Fibroblast of the aortic adventitia (primary cell): ENCODE results near the gene ACOT7. TPM values are rescaled to one million over a fixed set of nuclear protein-coding genes. Genes with fewer than 3 reads are reported as not detected.

Experiments
- DNase-seq: peaks from one replicate; pipeline ENCODE4 v3.0.0-alpha.2; 2010; ENCODE audit warnings: low read depth
- H3K4me3 ChIP-seq: 2 replicates; pipeline ENCODE4 v1.5.1; 2011; ENCODE audit warnings: low read depth, mild to moderate bottlenecking, control low read depth, low read length, moderate library complexity
- total RNA-seq: library from RNA; depleted of rRNA; stranded (reverse); fragments of >200 nt; gene quantifications from 2 replicates; pipeline ENCODE4 v1.2.3, GENCODE V29; 2012; ENCODE audit warnings: low replicate concordance
- TF ChIP-seq, protein P1 (sequence below): IDR thresholded peaks from 2 replicates; pipeline ENCODE4 v1.5.1; 2011; ENCODE audit warnings: mild to moderate bottlenecking, low read length, control low read depth, inconsistent platforms; ENCODE audit not compliant: insufficient read depth

Gene ACOT7
- total RNA-seq, 1 donor: 16.0 TPM

DNA sequence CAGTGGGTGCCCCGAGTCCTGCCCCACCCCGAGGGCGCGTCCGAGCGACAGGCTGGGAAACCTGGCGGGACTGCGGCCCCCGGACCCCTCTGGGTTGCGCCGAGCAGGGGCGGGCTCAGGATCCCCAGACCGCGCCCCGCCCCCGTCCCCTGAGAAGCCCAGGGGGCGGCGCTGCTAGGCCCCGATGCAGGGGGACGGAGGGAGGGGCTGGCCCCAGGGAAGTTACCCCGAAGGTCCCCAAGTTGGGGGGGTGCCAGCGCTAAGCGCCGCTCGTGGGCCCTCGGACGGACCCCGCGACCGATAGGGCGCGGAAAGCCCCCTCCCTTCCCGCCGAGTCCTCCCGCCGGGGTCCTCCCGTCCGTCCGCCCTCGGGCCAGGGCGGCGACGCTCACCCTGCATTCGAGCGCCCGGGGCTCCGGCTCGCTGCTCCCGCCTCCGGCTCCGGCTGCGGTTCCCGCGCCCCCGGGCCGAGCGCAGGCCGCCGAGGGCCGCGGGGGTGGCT is 133.1 kb downstream of the ACOT7 start:
- no peak for DNase-seq
- TF ChIP-seq, protein P1, sequence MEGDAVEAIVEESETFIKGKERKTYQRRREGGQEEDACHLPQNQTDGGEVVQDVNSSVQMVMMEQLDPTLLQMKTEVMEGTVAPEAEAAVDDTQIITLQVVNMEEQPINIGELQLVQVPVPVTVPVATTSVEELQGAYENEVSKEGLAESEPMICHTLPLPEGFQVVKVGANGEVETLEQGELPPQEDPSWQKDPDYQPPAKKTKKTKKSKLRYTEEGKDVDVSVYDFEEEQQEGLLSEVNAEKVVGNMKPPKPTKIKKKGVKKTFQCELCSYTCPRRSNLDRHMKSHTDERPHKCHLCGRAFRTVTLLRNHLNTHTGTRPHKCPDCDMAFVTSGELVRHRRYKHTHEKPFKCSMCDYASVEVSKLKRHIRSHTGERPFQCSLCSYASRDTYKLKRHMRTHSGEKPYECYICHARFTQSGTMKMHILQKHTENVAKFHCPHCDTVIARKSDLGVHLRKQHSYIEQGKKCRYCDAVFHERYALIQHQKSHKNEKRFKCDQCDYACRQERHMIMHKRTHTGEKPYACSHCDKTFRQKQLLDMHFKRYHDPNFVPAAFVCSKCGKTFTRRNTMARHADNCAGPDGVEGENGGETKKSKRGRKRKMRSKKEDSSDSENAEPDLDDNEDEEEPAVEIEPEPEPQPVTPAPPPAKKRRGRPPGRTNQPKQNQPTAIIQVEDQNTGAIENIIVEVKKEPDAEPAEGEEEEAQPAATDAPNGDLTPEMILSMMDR: no peak
- H3K4me3 ChIP-seq: peak overlapping the region; percentile 68

DNA sequence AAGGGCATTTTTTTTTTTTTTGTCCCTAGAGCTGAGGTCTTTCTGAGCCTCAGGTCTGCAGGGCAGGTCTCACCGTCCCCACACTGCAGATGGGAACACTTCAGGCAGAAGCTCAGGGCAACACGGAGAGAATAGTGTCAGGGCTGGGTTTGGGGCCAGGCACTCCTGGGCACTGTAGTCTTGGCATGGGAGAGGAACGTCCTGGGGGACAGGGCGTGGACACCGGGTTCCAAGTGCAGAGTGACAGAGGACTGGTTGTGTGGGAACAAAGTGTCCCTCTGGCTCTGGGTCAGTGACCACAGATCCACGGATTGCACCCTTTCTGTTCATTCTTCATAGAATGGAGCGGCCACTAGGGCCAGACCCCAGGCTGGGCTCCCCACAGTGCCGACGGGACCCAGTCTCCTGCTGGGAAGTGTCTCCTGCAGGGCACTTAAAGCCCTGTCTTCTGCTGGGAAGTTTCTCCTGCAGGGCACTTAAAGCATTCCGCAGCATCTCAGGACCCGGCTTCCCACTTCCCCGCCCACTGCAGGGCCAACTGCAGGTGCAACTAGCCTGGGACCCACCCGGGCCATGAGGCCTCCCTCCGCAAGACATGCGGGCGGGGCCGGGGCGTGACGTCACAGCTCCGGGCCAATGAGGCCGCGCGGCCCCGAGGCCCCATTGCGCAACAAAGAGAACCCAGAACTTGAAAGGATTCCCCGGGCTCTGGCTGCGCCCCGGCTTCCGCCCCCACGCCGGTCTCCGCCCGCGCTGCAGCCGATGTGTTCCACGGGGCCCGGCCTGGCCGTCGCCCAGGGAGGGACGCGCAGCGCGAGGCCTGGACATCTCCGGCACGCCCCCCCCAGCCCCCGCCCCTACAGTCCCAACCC is 133.8 kb downstream of the ACOT7 start:
- H3K4me3 ChIP-seq: peak overlapping the region; percentile 68
- DNase-seq: peak; percentile 77
- TF ChIP-seq, protein P1: no peak

DNA sequence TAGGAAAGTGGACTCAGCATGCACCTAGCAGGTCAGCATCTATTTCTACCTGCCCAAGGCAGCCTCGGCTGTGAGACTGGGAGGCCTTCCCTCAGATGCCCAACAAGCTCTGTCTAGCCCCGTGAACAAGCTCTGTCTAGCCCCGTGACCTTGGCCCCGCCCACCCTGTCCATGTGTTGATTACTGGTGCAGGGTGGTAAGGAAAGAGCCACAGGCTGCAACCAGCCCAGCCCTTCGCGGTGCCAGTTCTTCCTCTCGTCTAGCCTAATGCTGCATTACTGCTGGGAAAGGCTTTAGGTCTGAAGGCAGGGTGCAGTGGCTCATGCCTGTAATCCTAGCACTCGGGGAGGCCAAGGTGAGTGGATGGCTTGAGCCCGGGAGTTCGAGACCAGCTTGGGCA is 134.9 kb downstream of the ACOT7 start:
- H3K4me3 ChIP-seq: no peak overlapping the region
- TF ChIP-seq, protein P1: no peak
- DNase-seq: no peak

DNA sequence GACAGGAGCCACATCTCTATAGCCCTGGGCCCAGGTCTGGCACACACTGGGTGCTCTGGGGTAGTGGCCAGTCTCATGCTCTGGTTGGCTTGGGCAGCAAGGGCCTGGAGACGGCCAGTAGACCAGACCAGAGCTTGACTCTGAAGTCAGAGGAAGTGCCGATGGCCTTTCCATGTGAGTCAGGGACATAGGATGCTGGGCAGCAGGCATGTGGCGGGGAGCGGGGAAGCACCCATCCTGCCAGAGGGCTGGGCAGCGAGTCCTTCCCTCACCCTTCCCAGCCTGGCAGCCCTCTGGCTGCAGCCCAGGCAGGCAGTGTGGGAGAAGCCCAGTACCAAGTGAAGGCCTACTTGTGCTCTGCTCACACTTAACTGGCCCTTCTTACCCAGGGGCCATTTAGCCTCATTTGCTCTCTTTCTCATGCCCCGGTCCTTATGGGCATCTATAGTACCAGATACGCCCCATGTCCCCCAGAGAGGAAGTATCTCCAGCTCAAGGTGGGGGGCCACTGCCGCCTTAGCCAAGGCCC is 136.0 kb downstream of the ACOT7 start:
- TF ChIP-seq, protein P1: no peak

DNA sequence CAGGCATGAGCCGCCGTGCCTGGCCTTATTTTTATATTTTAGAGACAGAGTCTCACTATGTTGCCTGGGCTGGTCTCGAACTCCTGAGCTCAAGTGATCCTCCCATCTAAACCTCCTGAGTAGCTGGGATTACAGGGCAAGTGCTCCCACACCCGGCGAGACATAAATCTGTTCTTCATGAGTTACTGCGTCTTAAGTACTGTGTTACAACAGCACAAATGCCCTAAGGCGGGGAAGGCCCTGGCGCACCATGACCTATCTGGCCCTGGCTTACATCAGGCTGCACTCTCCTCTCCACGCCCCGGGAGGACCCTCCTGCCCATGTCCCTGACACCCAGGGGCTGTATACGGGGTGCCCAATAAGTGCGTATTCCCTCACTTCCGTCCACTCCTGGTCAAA is 136.9 kb downstream of the ACOT7 start:
- DNase-seq: no peak
- H3K4me3 ChIP-seq: no peak overlapping the region
- TF ChIP-seq, protein P1: no peak

More for the DNA sequence above, 136.0 kb downstream of the ACOT7 start:
- DNase-seq: no peak
- no peak overlapping the region for H3K4me3 ChIP-seq

DNA sequence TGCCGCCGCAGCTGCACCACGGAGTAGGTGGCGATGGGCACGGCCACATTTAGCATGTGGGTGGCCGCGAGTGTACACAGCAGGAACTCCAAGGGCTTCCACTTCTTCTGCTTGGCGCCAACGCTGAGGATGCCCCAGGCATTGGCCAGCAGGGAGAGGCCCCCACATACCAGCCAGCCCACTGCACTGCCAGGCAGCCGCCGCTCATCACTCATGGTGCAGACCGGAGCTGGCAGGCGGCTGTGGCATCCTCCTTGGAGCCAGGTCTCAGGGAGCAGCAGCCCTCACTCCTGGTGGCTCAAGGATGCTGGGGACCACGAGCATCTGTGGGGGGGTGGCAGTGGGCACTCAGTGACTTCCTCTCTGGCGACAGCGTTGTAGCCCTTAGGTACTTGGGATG is 138.9 kb downstream of the ACOT7 start:
- DNase-seq: no peak
- no peak overlapping the region for H3K4me3 ChIP-seq
- TF ChIP-seq, protein P1: no peak
